IMR-90 (cell line): ENCODE measurements around the gene STIM1. TPM values are rescaled to one million over a fixed set of nuclear protein-coding genes. Genes with fewer than 3 reads are reported as not detected.

ENCODE experiments used
- ATAC-seq: fragments of 200-7000 bp; cut with Tn5 transposase; 2 replicates; pipeline ENCODE4 v1.9.1; 2020; ENCODE audit warnings: low read depth, mild to moderate bottlenecking, moderate library complexity
- BruUV-seq: library from RNA; stranded (reverse); fragments of 400-500 nt; replicated peaks from 2 replicates; lab custom pipeline; 2021; lab: Mats Ljungman, UMichigan
- CTCF ChIA-PET: fragments of 300-600 bp; formaldehyde crosslinking; extraction: SDS; loops from one replicate; lab custom pipeline; 2021; ENCODE audit warnings: antibody characterized with exemption; lab: Yijun Ruan, JAX
- POLR2A ChIA-PET: fragments of 300-600 bp; sonication (Branson Sonifier 250); formaldehyde crosslinking; loops from one replicate; lab custom pipeline; 2022; ENCODE audit warnings: antibody characterized with exemption; ENCODE audit not compliant: unreplicated experiment; lab: Charles Lee
- DNase-seq: peaks from one replicate; pipeline ENCODE4 v3.0.0; 2013
- H2AFZ ChIP-seq: replicated peaks from 2 replicates; pipeline ENCODE3; 2013; ENCODE audit warnings: low read length, mild to moderate bottlenecking; ENCODE audit not compliant: poor library complexity
- H2AK5ac ChIP-seq: 2 replicates; pipeline ENCODE4 v1.6.1; 2013; ENCODE audit warnings: low read depth, low read length, inconsistent platforms
- H2AK9ac ChIP-seq: replicated peaks from 2 replicates; pipeline ENCODE3; 2013; ENCODE audit warnings: mild to moderate bottlenecking, low read depth, low read length, moderate library complexity; ENCODE audit not compliant: poor library complexity
- H2BK120ac ChIP-seq: 2 replicates; pipeline ENCODE4 v1.6.1; 2013; ENCODE audit warnings: low read depth, low read length, inconsistent platforms
- H2BK15ac ChIP-seq: 3 replicates; pipeline ENCODE4 v1.6.1; 2013; ENCODE audit warnings: low read depth, low read length, inconsistent platforms
- H2BK20ac ChIP-seq: 2 replicates; pipeline ENCODE4 v1.6.1; 2013; ENCODE audit warnings: low read depth, mild to moderate bottlenecking, inconsistent platforms, low read length, moderate library complexity
- H2BK5ac ChIP-seq: 2 replicates; pipeline ENCODE4 v1.6.1; 2013; ENCODE audit warnings: mild to moderate bottlenecking, low read depth, low read length, inconsistent platforms; ENCODE audit not compliant: poor library complexity, severe bottlenecking
- H3K14ac ChIP-seq: replicated peaks from 2 replicates; pipeline ENCODE4 v1.6.1; 2013; ENCODE audit warnings: low read depth, low read length, inconsistent platforms
- H3K18ac ChIP-seq: 2 replicates; pipeline ENCODE4 v1.6.1; 2013; ENCODE audit warnings: low read depth, low read length, control low read depth
- H3K23ac ChIP-seq: 2 replicates; pipeline ENCODE4 v1.6.1; 2013; ENCODE audit warnings: low read depth, low read length, inconsistent platforms
- H3K27ac ChIP-seq: 2 replicates; pipeline ENCODE4 v1.5.1; 2013; ENCODE audit warnings: mild to moderate bottlenecking, control low read depth, low read length; ENCODE audit not compliant: insufficient read depth
- H3K27me3 ChIP-seq: 2 replicates; pipeline ENCODE4 v1.6.1; 2013; ENCODE audit warnings: low read length; ENCODE audit not compliant: control insufficient read depth, insufficient read depth
- H3K36me3 ChIP-seq: 2 replicates; pipeline ENCODE4 v1.6.1; 2013; ENCODE audit warnings: low read length, mixed read lengths; ENCODE audit not compliant: control insufficient read depth, insufficient read depth
- H3K4ac ChIP-seq: 2 replicates; pipeline ENCODE4 v1.6.1; 2013; ENCODE audit warnings: low read depth, low read length, inconsistent platforms
- H3K4me1 ChIP-seq: 2 replicates; pipeline ENCODE4 v1.6.1; 2013; ENCODE audit warnings: low read length, mixed read lengths; ENCODE audit not compliant: control insufficient read depth, insufficient read depth
- H3K4me2 ChIP-seq: 2 replicates; pipeline ENCODE4 v1.6.1; 2013; ENCODE audit warnings: low read depth, mild to moderate bottlenecking, control low read depth, low read length, moderate library complexity
- H3K4me3 ChIP-seq: 2 replicates; pipeline ENCODE4 v1.5.1; 2013; ENCODE audit warnings: low read depth, mild to moderate bottlenecking, control low read depth, low read length, moderate library complexity; ENCODE audit not compliant: insufficient read depth
- H3K56ac ChIP-seq: 2 replicates; pipeline ENCODE4 v1.6.1; 2013; ENCODE audit warnings: low read length, inconsistent platforms; ENCODE audit not compliant: insufficient read depth; ENCODE audit errors: extremely low read depth
- H3K79me1 ChIP-seq, 2 experiments: 2 replicates each; pipeline ENCODE4 v1.6.1; 2013; ENCODE audit warnings: low read length in 2 of 2, inconsistent platforms in 1 of 2, low read depth in 1 of 2
- H3K9ac ChIP-seq: 2 replicates; pipeline ENCODE4 v1.6.1; 2013; ENCODE audit warnings: low read depth, low read length, control low read depth
- H3K9me1 ChIP-seq: 2 replicates; pipeline ENCODE4 v1.6.1; 2013; ENCODE audit warnings: low read length, inconsistent platforms; ENCODE audit not compliant: insufficient read depth
- H3K9me3 ChIP-seq: 2 replicates; pipeline ENCODE4 v1.6.1; 2013; ENCODE audit warnings: low read length; ENCODE audit not compliant: control insufficient read depth, insufficient read depth
- H4K20me1 ChIP-seq: 2 replicates; pipeline ENCODE4 v1.6.1; 2013; ENCODE audit warnings: low read length, inconsistent platforms; ENCODE audit not compliant: insufficient read depth
- H4K5ac ChIP-seq: 2 replicates; pipeline ENCODE4 v1.6.1; 2013; ENCODE audit warnings: mild to moderate bottlenecking, low read depth, low read length, control low read depth
- H4K8ac ChIP-seq, 2 experiments: 2 replicates each; pipeline ENCODE4 v1.6.1; 2013; ENCODE audit warnings: low read depth in 2 of 2, low read length in 2 of 2, control low read depth in 1 of 2, inconsistent platforms in 1 of 2
- H4K91ac ChIP-seq: 2 replicates; pipeline ENCODE4 v1.6.1; 2013; ENCODE audit warnings: low read depth, low read length, inconsistent platforms; ENCODE audit not compliant: insufficient read depth
- CEBPB ChIP-seq: IDR thresholded peaks from 2 replicates; pipeline ENCODE4 v1.6.1; 2012; ENCODE audit warnings: low read depth, low read length, improper control_type of control experiment
- MAFK ChIP-seq: IDR thresholded peaks from 2 replicates; pipeline ENCODE4 v1.6.1; 2012; ENCODE audit warnings: low read depth, low read length, improper control_type of control experiment
- MAZ ChIP-seq: IDR thresholded peaks from 2 replicates; pipeline ENCODE4 v1.6.1; 2012; ENCODE audit warnings: low read depth, mild to moderate bottlenecking, low read length, improper control_type of control experiment, moderate library complexity, borderline replicate concordance
- MXI1 ChIP-seq: IDR thresholded peaks from 2 replicates; pipeline ENCODE4 v1.6.1; 2012; ENCODE audit warnings: low read depth, mild to moderate bottlenecking, low read length, moderate library complexity, borderline replicate concordance
- NFE2L2 ChIP-seq: fragments of 150-350 bp; IDR thresholded peaks from 2 replicates; pipeline ENCODE4 v1.6.1; 2016; ENCODE audit warnings: low read depth, mild to moderate bottlenecking, low read length
- WGBS, 2 experiments: methylation state at CpG; one replicate each; pipeline versions ENCODE4 v1.1.5 to v1.1.7; 2013; ENCODE audit warnings: missing lambda C conversion rate in 2 of 2; ENCODE audit not compliant: insufficient read length in 1 of 2; ENCODE audit errors: extremely low coverage in 2 of 2; 5-methylcytosine and 5-hydroxymethylcytosine counted together
- dilution Hi-C: fragments of 300-500 bp; cut with HindIII; formaldehyde crosslinking; loops from one replicate; pipeline ENCODE4 v1.14.3; 2018; ENCODE audit warnings: low sequenced_read_pairs; ENCODE audit not compliant: unreplicated experiment
- in situ Hi-C: fragments of 300-500 bp; cut with MboI; formaldehyde crosslinking; loops from 3 replicates; pipeline ENCODE4 v1.14.3; 2019; ENCODE audit warnings: low sequenced_read_pairs, inconsistent platforms, mixed read lengths
- intact Hi-C: fragments of 100-400 bp; cut with micrococcal nuclease; formaldehyde crosslinking; loops from 2 replicates; pipeline ENCODE4 v1.10.0; 2022
- polyA plus RNA-seq, 3 experiments: library from polyadenylated mRNA; depleted of rRNA; stranded (reverse); fragments of >200 nt; gene quantifications; 2 replicates each; pipeline ENCODE4 v1.2.3, GENCODE V29; 2012; ENCODE audit warnings: low replicate concordance in 1 of 3
- total RNA-seq: library from RNA; depleted of rRNA; stranded (reverse); fragments of >200 nt; gene quantifications from 2 replicates; pipeline ENCODE4 v1.2.3, GENCODE V29; 2012

The STIM1 gene
- total and polyA plus RNA-seq, 2 of the 4 experiments (the other 2 are of a cell fraction), result 17.9 to 23.0 TPM

DNA sequence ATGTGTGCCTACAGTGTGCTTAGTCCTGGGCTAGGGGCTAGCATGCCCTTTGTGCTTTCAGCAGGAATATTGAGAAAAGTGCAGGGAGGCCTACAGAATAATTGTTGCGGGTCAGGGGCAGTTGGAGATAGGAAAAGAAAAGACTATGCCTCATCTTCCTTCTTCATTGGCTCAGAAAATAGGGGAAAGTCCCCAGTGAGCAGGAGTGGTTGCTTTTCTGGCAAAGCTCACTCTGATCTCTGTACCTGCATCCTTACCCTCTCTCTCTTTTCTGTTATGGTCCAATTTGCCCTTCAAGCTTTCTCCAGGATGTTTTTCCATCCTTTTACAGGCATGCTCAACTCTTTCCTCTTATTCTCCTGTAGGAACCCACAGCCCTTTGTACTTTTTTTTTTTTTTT, 209.6 kb downstream of the STIM1 start:
- DNase-seq, result no peak
- Histone ChIP-seq H3K27me3 (no peaks in the 10 kb centered on the region), H3K27ac (no peak overlapping the region), H3K4me1 (no peaks in the 10 kb centered on the region; the same call in 1 of the 2 replicates), H4K20me1 (no peaks in the 10 kb centered on the region), H2BK20ac (no peak overlapping the region), H3K23ac (no peak overlapping the region), H2AK5ac (no peak overlapping the region), H3K9ac (no peak overlapping the region), H2AFZ (no peak overlapping the region), H4K91ac (no peak overlapping the region), H4K8ac (no peak overlapping the region), H3K18ac (no peak overlapping the region), H4K5ac (no peak overlapping the region), H3K56ac (no peak overlapping the region), H3K4me3 (no peak overlapping the region), H2BK5ac (no peak overlapping the region), H3K79me1 (no peaks in the 10 kb centered on the region), H3K9me3 (no peaks in the 10 kb centered on the region), H3K14ac (no peak overlapping the region), H3K4ac (no peak overlapping the region), H2BK120ac (no peak overlapping the region), H3K9me1 (no peaks in the 10 kb centered on the region; the same call in 1 of the 2 replicates), H3K4me2 (no peak overlapping the region), H2AK9ac (no peak overlapping the region), H2BK15ac (no peak overlapping the region), H3K36me3 (peaks cover 5% of the 10 kb centered on the region)
- BruUV-seq, result no TSS peak
- in situ Hi-C loops, result no loop called here
- POLR2A ChIA-PET, result no interaction called here
- intact Hi-C loops, result no loop called here
- no peak for TF ChIP-seq MAFK
- no peak for TF ChIP-seq CEBPB
- no peak for TF ChIP-seq MAZ
- no peak for TF ChIP-seq MXI1
- no peak for TF ChIP-seq NFE2L2
- CTCF ChIA-PET, result interaction anchor here (0.8 to 3.0 kb wide), 3 partner anchors 210 to 224 kb away, joined by 3 to 8 read pairs (median 5); partner anchors contain the start of genes RHOG and STIM1
- WGBS, 2 experiments, result no CpG with 5 or more reads among the region's 1 CpG
- ATAC-seq, result no peak
- dilution Hi-C loops, result no loop called here
